Transverse colon (tissue), 3 donors: ENCODE results near the gene IL12B.

Experiments
- CTCF ChIP-seq, 5 experiments: fragments of 200-600 bp in 3 of 5; fragments of 450-650 bp in 2 of 5; sonication (generic) in 3 of 5; IDR thresholded peaks; 1 replicate in 2 of 5; 2 replicates in 3 of 5; pipeline ENCODE4 v1.5.1; 2016 to 2017; ENCODE audit warnings: antibody characterized with exemption in 5 of 5, inconsistent platforms in 3 of 5, mild to moderate bottlenecking in 2 of 5, moderate library complexity in 1 of 5
- POLR2A ChIP-seq: fragments of 450-650 bp; IDR thresholded peaks from one replicate; pipeline ENCODE4 v1.6.1; 2016; ENCODE audit warnings: antibody characterized with exemption, mild to moderate bottlenecking, moderate library complexity

- TF ChIP-seq POLR2A (no peak), CTCF (IDR thresholded peaks at IDR 0.05) (no peak)
Measured at GRCh38 chr5:159322180-159322579, 8.1 kb downstream of the IL12B start.
